Measurements from ENCODE around the gene TMEM213. TPM values are rescaled to one million over a fixed set of nuclear protein-coding genes. Genes with fewer than 3 reads are reported as not detected.

TMEM213 gene
- total RNA-seq, 1 experiment from 2014 or later, result not detected

DNA sequence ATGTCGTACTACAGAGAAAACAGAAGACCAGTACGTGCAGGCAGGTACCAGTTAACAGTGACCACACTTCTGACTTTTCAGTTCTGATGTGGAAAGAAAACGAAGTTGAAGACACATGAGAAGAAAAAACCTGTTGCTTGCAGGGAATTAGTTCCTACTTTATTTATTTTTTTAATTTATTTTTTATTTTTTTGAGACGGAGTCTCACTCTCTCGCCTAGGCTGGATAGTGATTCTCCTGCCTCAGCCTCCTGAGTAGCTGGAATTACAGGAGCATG, 74.0 kb downstream of the TMEM213 start:
- Histone ChIP-seq H3K4me1 (replicated peaks; ENCODE audit: insufficient read depth) (peaks cover 38% of the 10 kb centered on the region), H3K4me3 (no peak overlapping the region), H3K9me3 (ENCODE audit: insufficient read depth, low read depth) (no peaks in the 10 kb centered on the region), H2AFZ (no peak overlapping the region), H3K36me3 (ENCODE audit: low read depth) (no peaks in the 10 kb centered on the region; the same call in 1 of the 2 replicates), H3F3A (ENCODE audit: insufficient read depth, low read depth) (peaks cover 28% of the 10 kb centered on the region), H3K27me3 (ENCODE audit: insufficient read depth, low read depth) (no peaks in the 10 kb centered on the region), H3K4me2 (no peak overlapping the region), H4K20me1 (ENCODE audit: insufficient read depth) (no peaks in the 10 kb centered on the region), H3K9me2 (ENCODE audit: insufficient read depth) (no peaks in the 10 kb centered on the region), H3K79me2 (ENCODE audit: low read depth) (no peaks in the 10 kb centered on the region), H3K27ac (no peak overlapping the region)
- intact Hi-C loops (cut with micrococcal nuclease; ENCODE audit: unreplicated experiment), result no loop called here
- ChIA-PET POLR2A (ENCODE audit: unreplicated experiment) (no interaction called here), CTCF (no interaction called here)
- DNase-seq, result no peak
- TF ChIP-seq, protein P1, sequence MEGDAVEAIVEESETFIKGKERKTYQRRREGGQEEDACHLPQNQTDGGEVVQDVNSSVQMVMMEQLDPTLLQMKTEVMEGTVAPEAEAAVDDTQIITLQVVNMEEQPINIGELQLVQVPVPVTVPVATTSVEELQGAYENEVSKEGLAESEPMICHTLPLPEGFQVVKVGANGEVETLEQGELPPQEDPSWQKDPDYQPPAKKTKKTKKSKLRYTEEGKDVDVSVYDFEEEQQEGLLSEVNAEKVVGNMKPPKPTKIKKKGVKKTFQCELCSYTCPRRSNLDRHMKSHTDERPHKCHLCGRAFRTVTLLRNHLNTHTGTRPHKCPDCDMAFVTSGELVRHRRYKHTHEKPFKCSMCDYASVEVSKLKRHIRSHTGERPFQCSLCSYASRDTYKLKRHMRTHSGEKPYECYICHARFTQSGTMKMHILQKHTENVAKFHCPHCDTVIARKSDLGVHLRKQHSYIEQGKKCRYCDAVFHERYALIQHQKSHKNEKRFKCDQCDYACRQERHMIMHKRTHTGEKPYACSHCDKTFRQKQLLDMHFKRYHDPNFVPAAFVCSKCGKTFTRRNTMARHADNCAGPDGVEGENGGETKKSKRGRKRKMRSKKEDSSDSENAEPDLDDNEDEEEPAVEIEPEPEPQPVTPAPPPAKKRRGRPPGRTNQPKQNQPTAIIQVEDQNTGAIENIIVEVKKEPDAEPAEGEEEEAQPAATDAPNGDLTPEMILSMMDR (conservative IDR thresholded peaks at IDR 0.05), result no peak
- TF ChIP-seq EZH2 (IDR thresholded peaks at IDR 0.05; ENCODE audit: low read depth), result no peak
- TSS peak; percentile 17 for BruUV-seq (replicated peaks)

DNA sequence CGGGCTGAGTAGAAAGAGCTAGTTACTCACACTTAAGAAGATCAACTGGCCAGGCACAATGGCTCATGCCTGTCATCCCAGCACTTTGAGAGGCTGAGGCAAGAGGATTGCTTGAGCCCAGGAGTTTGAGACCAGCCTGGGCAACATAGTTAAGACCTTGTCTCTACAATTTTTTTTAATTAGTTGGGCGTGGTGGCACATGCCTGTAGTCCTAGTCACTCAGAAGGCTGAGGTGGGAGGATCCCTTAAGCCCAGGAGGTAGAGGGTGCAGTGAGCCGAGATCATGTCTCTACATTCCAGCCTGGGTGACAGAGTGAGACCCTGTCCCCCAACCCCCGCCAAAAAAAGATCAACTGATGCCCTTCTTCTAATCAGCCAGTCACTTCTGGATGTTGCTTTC, 74.8 kb downstream of the TMEM213 start:
- Histone ChIP-seq H3K9me3 (ENCODE audit: insufficient read depth, low read depth) (no peaks in the 10 kb centered on the region), H2AFZ (0 out of 2 replicates have a peak overlapping the region, but pooled peaks have one; percentile 24), H3K9me2 (ENCODE audit: insufficient read depth) (no peaks in the 10 kb centered on the region), H3F3A (ENCODE audit: insufficient read depth, low read depth) (peaks cover 34% of the 10 kb centered on the region), H3K4me3 (no peak overlapping the region), H3K79me2 (ENCODE audit: low read depth) (no peaks in the 10 kb centered on the region), H3K27ac (peak overlapping the region; percentile 42), H3K4me2 (peak overlapping the region; percentile 53), H3K4me1 (replicated peaks; ENCODE audit: insufficient read depth) (peaks cover 40% of the 10 kb centered on the region), H4K20me1 (ENCODE audit: insufficient read depth) (no peaks in the 10 kb centered on the region), H3K27me3 (ENCODE audit: insufficient read depth, low read depth) (no peaks in the 10 kb centered on the region), H3K36me3 (ENCODE audit: low read depth) (no peaks in the 10 kb centered on the region; the same call in 1 of the 2 replicates)
- BruUV-seq (replicated peaks), result no TSS peak
- peak; percentile 68 to 85 for DNase-seq
- ChIA-PET CTCF (interaction anchor here (1.5 kb wide), 1 partner anchor 14 kb away, joined by 4 read pairs; no protein-coding TSS in a partner anchor), POLR2A (ENCODE audit: unreplicated experiment) (no interaction called here)
- no peak for TF ChIP-seq EZH2 (IDR thresholded peaks at IDR 0.05; ENCODE audit: low read depth)
- TF ChIP-seq, protein P1 (conservative IDR thresholded peaks at IDR 0.05), result no peak
- intact Hi-C loops (cut with micrococcal nuclease; ENCODE audit: unreplicated experiment), result no loop called here

DNA sequence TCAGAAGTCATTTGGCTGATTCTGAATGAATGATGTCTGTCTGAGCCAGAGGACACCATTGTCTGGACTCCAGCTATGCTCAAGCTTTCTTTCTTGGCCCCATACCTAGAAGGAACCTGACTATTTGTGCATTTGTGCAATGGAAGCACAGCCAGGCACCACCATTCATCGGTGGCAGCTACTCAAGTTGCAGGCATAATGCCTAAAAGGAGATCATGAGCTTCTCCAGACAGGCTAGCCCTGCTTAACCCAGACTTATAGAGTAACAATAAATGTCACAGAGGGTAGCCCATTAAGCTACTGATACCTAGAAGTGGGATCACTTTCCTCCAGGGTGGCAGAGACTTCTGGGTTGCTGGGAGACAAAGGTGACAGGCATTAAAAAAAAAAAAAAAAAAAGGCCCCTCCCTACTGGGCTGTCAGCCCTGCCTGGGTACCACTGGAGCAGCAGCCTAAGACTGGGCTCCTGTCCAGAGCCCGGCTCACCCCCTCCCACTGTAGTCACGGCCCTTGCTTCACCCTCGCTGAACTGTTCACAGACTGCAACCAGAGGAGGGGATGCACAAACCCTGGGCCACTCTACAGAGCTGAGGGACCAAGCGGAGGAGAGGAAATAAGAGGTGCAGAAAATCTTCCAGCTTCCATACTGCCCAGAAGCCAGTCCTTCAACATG, 75.6 kb downstream of the TMEM213 start:
- H3K27ac ChIP-seq, result peak overlapping the region; percentile 42
- H3K36me3 ChIP-seq (ENCODE audit: low read depth), result no peaks in the 10 kb centered on the region; the same call in 1 of the 2 replicates
- H3K27me3 ChIP-seq (ENCODE audit: insufficient read depth, low read depth), result no peaks in the 10 kb centered on the region
- DNase-seq, result no peak
- intact Hi-C loops (cut with micrococcal nuclease; ENCODE audit: unreplicated experiment), result no loop called here
- no peak overlapping the region for H3K4me3 ChIP-seq
- peak overlapping the region; percentile 53 for H3K4me2 ChIP-seq
- TF ChIP-seq EZH2 (IDR thresholded peaks at IDR 0.05; ENCODE audit: low read depth), result no peak
- TF ChIP-seq, protein P1 (conservative IDR thresholded peaks at IDR 0.05), result no peak
- H3K4me1 ChIP-seq (replicated peaks; ENCODE audit: insufficient read depth), result peaks cover 40% of the 10 kb centered on the region
- ChIA-PET CTCF (interaction anchor here (0.7 to 1.5 kb wide), 3 partner anchors 13 to 113 kb away, joined by 3 to 7 read pairs (median 4); no protein-coding TSS in a partner anchor), POLR2A (ENCODE audit: unreplicated experiment) (no interaction called here)
- no TSS peak for BruUV-seq (replicated peaks)
- H2AFZ ChIP-seq, result no peak overlapping the region
- no peaks in the 10 kb centered on the region for H3K79me2 ChIP-seq (ENCODE audit: low read depth)
- H3K9me3 ChIP-seq (ENCODE audit: insufficient read depth, low read depth), result no peaks in the 10 kb centered on the region
- H3K9me2 ChIP-seq (ENCODE audit: insufficient read depth), result no peaks in the 10 kb centered on the region
- peaks cover 34% of the 10 kb centered on the region for H3F3A ChIP-seq (ENCODE audit: insufficient read depth, low read depth)
- H4K20me1 ChIP-seq (ENCODE audit: insufficient read depth), result no peaks in the 10 kb centered on the region
